Measurements from ENCODE around the gene NAA80. TPM values are rescaled to one million over a fixed set of nuclear protein-coding genes. Genes with fewer than 3 reads are reported as not detected.

NAA80 gene
- total RNA-seq, 1 donor from 2014 or later: 6.3 TPM

DNA sequence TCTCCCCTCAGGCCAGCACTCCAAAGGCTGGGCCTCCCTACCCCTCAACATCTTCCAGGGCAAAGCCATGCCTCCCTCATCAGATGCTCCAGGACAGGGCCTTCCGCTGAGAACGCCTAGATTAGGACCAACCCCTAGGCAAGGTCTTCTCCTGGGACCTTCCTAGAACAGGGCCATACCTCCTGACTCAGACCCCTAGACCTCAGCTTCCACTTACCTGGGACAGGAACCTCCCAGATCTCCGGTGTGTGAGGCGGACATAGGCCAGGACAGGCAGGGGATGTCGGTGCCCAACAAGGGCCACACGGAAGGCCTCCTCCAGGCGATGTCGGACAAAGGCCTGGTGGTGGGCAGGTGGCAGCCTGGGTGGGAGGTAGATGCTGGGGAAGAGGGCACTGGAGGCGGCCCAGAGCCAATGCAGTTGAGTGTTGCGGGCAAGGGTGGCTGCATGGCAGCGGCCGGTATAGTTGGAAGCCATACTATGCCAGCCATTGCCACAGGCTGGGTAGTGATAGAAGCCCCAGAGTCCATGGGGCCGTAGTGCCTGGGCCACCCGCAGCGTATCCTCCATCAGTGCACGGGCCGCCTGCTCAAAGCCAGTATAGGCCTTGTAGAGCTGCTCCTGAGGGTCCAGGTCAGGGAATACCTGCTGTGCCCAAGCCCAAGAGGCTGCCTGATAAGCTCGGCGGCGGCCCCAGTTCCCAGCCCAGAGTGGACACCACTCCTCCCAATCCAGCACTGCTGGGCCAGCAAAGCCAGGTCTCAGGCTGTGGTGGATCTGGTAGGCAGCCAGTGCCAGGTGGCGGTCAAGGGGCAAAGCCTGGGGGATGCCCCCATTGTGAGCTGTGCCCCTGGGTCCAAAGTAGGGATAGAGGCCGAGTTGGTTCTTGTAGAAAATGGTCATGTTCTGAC is 4.5 kb downstream of the NAA80 start:
- H3K4me3 Mint-ChIP-seq (ENCODE audit: unreplicated experiment): no peak overlapping the region
- Histone ChIP-seq H2AFZ (ENCODE audit: low read depth, low read length) (no peak overlapping the region), H3K9ac (ENCODE audit: low read length) (no peak overlapping the region), H3K4me3 (ENCODE audit: insufficient read depth, low read depth, low read length) (no peak overlapping the region), H3K9me3 (ENCODE audit: insufficient read depth, low read depth, low read length) (no peaks in the 10 kb centered on the region), H3K36me3 (ENCODE audit: insufficient read depth, low read length) (no peaks in the 10 kb centered on the region), H3K27ac (ENCODE audit: low read depth, low read length) (no peak overlapping the region), H3K27me3 (ENCODE audit: insufficient read depth, low read length) (no peaks in the 10 kb centered on the region), H4K20me1 (ENCODE audit: insufficient read depth, low read length) (peaks cover 7% of the 10 kb centered on the region), H3K79me2 (ENCODE audit: insufficient read depth, low read length) (peaks cover 31% of the 10 kb centered on the region), H3K4me1 (ENCODE audit: insufficient read depth, low read length) (peaks cover 24% of the 10 kb centered on the region), H3K4me2 (ENCODE audit: low read length) (no peak overlapping the region)
- H3K27ac Mint-ChIP-seq (ENCODE audit: unreplicated experiment): no peak overlapping the region
- FAIRE-seq (no peak), DNase-seq (ENCODE audit: low read depth) (no peak)
- H3K27me3 Mint-ChIP-seq (ENCODE audit: low read depth, unreplicated experiment): no peaks in the 10 kb centered on the region
- no peaks in the 10 kb centered on the region for H3K36me3 Mint-ChIP-seq (ENCODE audit: low read depth, unreplicated experiment)
- TF ChIP-seq, protein P1, sequence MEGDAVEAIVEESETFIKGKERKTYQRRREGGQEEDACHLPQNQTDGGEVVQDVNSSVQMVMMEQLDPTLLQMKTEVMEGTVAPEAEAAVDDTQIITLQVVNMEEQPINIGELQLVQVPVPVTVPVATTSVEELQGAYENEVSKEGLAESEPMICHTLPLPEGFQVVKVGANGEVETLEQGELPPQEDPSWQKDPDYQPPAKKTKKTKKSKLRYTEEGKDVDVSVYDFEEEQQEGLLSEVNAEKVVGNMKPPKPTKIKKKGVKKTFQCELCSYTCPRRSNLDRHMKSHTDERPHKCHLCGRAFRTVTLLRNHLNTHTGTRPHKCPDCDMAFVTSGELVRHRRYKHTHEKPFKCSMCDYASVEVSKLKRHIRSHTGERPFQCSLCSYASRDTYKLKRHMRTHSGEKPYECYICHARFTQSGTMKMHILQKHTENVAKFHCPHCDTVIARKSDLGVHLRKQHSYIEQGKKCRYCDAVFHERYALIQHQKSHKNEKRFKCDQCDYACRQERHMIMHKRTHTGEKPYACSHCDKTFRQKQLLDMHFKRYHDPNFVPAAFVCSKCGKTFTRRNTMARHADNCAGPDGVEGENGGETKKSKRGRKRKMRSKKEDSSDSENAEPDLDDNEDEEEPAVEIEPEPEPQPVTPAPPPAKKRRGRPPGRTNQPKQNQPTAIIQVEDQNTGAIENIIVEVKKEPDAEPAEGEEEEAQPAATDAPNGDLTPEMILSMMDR (IDR thresholded peaks at IDR 0.05; ENCODE audit: insufficient read depth, low read depth, low read length): no peak
- no peak for TF ChIP-seq EZH2 (IDR thresholded peaks at IDR 0.05; ENCODE audit: insufficient read depth, low read length)
- H3K4me1 Mint-ChIP-seq (ENCODE audit: low read depth, unreplicated experiment): peaks cover 11% of the 10 kb centered on the region
- no peaks in the 10 kb centered on the region for H3K9me3 Mint-ChIP-seq (ENCODE audit: unreplicated experiment)

DNA sequence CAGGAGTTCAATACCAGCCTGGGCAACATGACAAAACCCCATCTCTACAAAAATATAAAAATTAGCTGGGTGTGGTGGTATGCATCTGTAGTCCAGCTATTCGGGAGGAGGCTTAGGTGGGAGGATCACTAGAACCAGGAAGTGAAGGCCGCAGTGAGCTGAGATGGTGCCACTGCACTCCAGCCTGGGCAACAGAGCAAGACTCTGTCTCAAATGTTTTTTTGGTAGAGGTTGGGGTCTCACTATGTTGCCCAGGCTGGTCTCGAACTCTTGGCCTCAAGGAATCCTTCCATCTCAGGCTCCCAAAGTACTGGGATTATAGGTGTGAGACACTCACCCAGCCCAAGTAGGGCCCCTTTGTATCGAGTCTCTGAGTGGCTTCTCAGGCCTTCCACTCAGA is 5.1 kb downstream of the NAA80 start:
- DNase-seq (ENCODE audit: low read depth) (no peak), FAIRE-seq (no peak)
- no peaks in the 10 kb centered on the region for H3K9me3 Mint-ChIP-seq (ENCODE audit: unreplicated experiment)
- peak overlapping the region; percentile 34 for H3K4me3 Mint-ChIP-seq (ENCODE audit: unreplicated experiment)
- Histone ChIP-seq H3K4me2 (ENCODE audit: low read length) (no peak overlapping the region), H3K4me3 (ENCODE audit: insufficient read depth, low read depth, low read length) (no peak overlapping the region), H3K4me1 (ENCODE audit: insufficient read depth, low read length) (peaks cover 22% of the 10 kb centered on the region), H3K27ac (ENCODE audit: low read depth, low read length) (no peak overlapping the region), H3K9me3 (ENCODE audit: insufficient read depth, low read depth, low read length) (no peaks in the 10 kb centered on the region), H3K36me3 (ENCODE audit: insufficient read depth, low read length) (peaks cover 4% of the 10 kb centered on the region), H3K27me3 (ENCODE audit: insufficient read depth, low read length) (no peaks in the 10 kb centered on the region), H2AFZ (ENCODE audit: low read depth, low read length) (no peak overlapping the region), H3K9ac (ENCODE audit: low read length) (no peak overlapping the region), H3K79me2 (ENCODE audit: insufficient read depth, low read length) (peaks cover 38% of the 10 kb centered on the region), H4K20me1 (ENCODE audit: insufficient read depth, low read length) (peaks cover 7% of the 10 kb centered on the region)
- no peaks in the 10 kb centered on the region for H3K27me3 Mint-ChIP-seq (ENCODE audit: low read depth, unreplicated experiment)
- no peaks in the 10 kb centered on the region for H3K36me3 Mint-ChIP-seq (ENCODE audit: low read depth, unreplicated experiment)
- no peak overlapping the region for H3K27ac Mint-ChIP-seq (ENCODE audit: unreplicated experiment)
- peaks cover 11% of the 10 kb centered on the region for H3K4me1 Mint-ChIP-seq (ENCODE audit: low read depth, unreplicated experiment)
- TF ChIP-seq EZH2 (IDR thresholded peaks at IDR 0.05; ENCODE audit: insufficient read depth, low read length): no peak
- TF ChIP-seq, protein P1 (IDR thresholded peaks at IDR 0.05; ENCODE audit: insufficient read depth, low read depth, low read length): no peak

All from astrocyte (in vitro differentiated cells and primary cell).